ENCODE measurements around the gene CRYBB3.

- TF ChIP-seq MXI1 (IDR thresholded peaks at IDR 0.05; ENCODE audit: borderline replicate concordance, low read depth, low read length): no peak
- TF ChIP-seq POLR2A (IDR thresholded peaks at IDR 0.05; ENCODE audit: low read depth, low read length): no peak
- no peak for TF ChIP-seq CTCF (conservative IDR thresholded peaks at IDR 0.05; ENCODE audit: low read depth, low read length)
- no peak for TF ChIP-seq USF2 (IDR thresholded peaks at IDR 0.05; ENCODE audit: low read depth, low read length)
- no peak for TF ChIP-seq CHD1 (IDR thresholded peaks at IDR 0.05; ENCODE audit: low read depth, low read length)
- TF ChIP-seq BHLHE40 (IDR thresholded peaks at IDR 0.05; ENCODE audit: low read depth, low read length): no peak
Observed at GRCh38 chr22:25167082-25167481, 32.6 kb upstream of the CRYBB3 start.
